Activated CD8-positive, alpha-beta memory T cell treated with anti-CD3 and anti-CD28 coated beads, Interleukin-2, amount 50 U/mL, for 48 hours (primary cell): ENCODE results near the gene RIPPLY2.
"Not testable (repeated sequence)": the region's sequence is repeated elsewhere in the genome, so short reads cannot be mapped to it uniquely, and the experiment has no call there.

Experiments used
- DNase-seq: peaks from one replicate; pipeline ENCODE4 v3.0.0-alpha.2; 2020

RIPPLY2 gene

DNA sequence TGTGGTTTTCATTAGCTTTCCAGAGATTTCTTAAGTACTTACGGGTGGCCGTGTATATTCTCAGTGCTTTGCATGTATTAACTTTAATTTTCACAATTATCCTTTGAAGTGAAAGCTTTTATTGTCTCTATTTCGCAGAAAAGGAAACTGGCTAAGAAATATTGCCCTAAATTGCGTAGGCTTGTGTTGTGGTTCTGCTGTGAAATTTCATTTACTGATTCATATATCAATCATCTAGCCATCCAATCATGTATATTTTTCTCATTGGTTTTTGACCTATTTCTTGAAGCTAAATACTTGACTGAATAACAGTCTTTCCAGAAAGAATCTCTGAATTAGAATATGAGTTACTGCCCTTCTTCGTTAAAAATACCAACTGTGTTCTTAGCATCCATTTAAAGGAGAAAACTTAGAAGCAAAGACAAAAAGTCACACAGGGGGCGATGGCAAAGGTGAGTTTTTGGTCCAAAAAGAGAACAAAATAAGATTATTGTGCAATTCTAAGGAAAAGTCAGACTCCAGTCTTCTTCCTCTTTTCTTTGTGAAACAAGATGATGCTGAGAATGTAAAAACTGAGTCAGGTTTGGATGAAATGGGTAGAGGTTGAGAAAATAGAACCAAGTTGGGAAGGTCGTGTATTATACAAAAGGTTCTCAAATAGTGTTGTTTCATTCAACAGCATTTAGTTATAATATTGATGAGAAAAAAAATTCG lies 7.8 kb downstream of the RIPPLY2 start:
- DNase-seq: no peak

DNA sequence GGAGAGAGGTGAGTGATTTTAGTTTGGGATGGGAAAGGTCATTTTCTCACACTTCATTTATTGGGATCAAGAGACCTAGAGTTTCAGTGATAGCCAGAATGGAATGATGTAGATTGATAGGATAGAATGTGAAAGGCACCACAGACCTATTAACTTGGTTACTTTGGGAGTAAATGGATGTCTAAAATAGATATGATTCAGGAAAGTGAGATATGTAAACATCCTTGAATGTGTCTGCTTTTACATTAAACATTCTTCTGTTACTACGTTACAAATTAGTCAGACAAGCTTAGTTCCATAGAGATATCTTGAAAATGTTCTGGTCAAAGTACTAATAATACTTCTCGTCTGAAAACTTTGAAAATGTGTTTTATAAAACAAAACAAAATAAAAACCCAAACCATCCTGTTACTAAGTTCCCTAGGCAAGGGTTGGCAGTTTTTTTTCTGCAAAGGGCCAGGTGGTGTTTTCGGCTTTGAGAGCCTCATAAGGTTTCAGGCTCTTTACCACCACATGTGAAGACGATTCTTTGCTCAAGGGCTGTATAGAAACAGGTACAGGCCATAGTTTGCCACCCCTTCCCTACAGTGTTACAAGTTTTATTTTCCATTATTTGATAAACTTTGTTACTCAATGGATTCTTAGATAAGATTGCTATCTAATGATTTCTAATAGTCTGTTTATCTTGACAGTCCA lies 9.8 kb downstream of the RIPPLY2 start:
- no peak for DNase-seq

DNA sequence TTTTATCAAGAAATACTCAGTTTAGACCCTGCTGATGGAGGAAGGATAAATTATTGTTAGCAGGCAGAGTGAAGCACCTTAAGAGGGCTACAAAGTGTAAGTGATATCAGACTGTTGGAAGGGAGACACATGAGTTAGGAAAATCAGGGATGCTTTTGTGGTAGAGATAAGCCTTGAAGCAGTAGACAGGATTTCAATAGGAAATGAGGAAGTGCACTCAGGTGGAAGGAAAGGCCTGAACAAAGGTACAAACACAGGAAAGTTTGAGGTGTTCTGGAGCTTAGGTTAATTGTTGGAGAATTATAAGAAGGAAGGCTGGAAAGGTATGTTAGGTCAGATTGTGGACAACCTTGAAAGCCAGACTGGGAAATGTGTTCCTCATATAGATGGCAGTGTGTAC lies 13.9 kb downstream of the RIPPLY2 start:
- no peak for DNase-seq

DNA sequence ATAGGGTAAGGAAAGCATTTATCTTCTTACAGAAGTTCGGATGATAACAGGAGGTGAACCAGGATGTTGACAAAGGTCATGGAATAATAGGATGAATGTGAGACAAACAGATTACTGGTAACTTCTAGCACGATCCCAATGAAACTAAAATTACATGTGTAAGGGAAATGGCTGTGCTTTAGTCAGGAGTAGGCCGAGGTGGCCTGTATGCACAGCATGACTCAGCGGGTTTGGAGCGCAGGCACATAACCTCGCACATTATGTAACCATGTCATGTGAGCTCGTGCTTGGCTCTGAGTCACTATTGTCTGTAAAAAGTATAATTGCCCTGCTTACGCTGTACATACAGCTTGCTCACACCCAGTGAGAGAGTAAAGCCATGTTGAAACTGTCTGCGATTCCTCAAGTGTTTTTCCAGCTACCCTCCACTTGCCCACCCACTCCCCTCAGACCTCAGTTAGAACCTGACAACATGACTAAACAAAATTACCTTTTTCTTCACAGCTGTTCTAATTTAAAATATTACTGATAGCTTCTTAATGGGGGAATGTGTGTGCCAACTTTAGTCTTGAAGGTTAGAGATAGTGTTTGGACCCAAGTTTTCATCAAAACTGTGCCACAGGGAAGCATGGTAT lies 14.5 kb downstream of the RIPPLY2 start:
- no peak for DNase-seq

DNA sequence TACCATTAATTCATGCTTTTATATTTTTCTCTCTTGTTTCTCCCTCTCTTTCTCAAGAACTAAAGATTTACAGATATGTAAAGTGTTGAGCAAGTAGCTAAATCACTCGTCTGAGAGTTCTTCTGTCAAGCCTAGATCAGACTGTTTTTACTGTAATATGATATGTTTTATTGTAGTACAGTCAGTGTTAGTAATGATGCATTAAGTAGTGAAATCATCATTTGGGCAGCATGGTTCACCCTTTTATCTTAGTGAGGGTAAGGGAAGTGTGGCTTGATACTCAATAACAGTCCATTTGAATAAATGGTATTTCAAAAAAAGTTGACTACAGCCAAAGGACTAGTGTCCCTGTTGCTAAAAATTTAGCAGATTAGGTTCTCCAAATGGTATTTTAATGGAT lies 15.5 kb downstream of the RIPPLY2 start:
- no peak for DNase-seq

- DNase-seq: no peak
Measured at GRCh38 chr6:83870649-83871048, 17.5 kb downstream of the RIPPLY2 start.

DNA sequence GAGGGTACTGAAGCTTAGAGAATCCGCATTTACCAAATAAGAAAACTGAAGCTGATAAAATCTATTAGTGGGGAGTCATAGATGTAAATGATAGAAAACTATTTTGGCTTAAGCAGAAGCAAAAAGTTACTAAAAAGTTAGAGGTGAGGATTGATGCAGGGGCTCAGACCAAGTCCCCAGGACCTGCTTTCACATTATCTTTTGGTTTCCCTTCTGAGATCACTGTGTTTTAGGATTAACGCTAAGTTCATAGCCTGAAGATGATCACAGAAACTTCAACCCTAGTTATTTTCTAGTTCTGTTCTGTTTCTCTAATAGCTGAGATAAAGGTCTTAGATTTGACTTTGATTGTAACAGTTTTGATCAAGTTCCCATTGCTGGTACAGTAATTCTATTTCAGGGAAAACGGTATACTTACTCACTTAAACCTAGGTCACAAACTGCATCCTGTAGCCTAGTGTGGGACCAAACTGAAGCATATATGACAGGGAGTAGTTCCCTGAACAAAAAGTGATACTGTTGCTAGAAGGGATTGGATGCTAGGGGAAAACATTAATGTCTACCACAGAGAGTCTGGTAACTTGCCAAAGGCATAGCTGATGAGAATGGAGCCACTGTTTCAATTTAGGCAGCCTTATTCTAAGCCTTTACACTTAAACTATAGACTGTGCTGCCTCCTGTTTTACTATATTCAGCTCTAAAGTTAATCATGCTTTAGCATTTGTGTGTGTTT lies 19.4 kb downstream of the RIPPLY2 start:
- DNase-seq: no peak

DNA sequence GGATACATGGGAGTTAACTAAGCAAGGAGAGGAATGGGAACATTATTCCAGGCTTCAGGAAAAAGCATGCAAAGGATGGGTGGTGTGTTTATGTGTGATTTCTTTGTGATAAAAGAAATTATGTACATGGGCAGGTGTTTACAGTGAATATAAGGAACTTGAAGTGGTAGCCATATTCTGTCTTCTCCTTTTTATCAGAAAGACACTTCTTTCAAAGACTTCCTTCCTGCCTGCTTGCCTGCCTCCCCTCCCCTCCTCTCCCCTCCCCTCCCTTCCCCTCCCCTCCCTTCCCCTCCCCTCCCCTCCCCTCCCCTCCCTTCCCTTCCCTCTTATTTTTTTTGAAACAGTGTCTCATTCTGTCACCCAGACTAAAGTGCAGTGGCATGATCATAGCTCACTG lies 20.7 kb downstream of the RIPPLY2 start:
- DNase-seq: no peak

DNA sequence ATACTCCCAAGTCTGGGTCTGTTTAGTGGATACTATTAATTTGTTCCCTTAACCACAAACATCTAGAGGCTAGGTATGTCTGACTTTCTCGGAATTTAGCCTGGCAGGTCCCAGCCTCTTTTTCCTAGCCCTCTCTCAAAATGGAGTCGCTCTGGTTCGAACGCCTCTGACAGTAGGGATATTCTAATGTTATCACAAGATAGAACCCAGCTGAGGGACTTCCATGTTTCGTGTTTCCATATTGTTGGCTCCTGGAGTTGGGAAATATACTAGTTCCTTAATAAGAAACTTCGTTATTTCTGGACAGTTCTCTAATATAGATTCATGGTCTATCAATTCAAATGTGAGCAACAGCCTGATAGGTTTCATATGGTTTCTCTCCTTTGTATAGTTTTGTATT lies 22.7 kb downstream of the RIPPLY2 start:
- DNase-seq: no peak

DNA sequence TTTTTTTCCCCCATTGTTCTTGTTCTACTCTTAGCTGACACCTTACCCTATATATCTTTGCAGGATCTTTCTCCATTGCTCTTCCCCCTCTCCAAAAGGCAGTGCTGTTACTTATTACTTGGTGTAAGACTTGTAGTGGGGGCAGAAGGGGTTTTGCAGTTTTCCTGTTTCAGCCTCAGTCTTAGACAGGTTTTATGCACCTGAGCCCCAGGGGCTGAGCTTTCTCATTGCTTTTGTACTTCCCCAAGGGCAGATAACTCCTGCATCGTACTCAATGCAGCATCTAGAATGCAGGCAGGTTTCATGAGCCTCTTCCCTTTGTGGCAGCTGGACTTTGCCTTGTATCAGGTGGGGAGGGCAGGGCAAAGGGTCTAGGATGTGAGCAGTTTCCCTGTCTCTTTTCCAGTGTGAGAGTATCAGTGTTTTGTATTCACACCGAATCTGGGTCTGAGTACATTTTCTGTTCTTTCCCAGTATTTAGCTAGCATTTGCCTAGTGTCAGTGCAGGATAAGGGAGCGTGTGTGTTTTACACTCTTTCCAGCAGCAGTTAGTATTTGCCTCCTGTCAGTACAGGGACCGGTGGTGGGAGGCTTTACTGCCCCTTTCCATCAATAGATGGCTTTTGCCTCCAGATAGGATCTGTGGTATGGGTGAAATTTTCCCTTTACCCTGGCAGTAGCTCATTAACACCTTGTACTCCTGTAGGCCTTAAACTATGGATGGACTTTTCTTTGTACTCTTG lies 25.9 kb downstream of the RIPPLY2 start:
- DNase-seq: no peak

GRCh38 chr6:83879746-83880145 lies 26.6 kb downstream of the RIPPLY2 start:
- no peak for DNase-seq

DNA sequence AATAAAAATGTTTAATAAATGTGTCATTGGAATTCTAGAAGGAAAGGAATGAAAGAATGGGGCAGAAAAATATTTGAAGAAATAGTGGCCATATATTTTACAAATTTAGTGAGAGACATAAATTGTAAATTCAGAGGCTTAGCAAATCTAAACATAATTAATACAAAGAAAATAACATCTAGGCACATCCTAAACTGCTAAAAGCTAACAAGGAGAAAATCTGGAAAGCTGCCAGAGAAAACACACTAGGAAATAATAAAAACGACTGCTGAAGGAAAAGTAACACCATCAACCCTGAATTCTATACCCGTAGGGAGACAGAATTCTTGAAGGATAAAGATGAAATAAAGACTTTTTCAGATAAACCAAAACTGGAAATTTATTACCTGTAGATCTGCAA lies 30.1 kb downstream of the RIPPLY2 start:
- no peak for DNase-seq

DNA sequence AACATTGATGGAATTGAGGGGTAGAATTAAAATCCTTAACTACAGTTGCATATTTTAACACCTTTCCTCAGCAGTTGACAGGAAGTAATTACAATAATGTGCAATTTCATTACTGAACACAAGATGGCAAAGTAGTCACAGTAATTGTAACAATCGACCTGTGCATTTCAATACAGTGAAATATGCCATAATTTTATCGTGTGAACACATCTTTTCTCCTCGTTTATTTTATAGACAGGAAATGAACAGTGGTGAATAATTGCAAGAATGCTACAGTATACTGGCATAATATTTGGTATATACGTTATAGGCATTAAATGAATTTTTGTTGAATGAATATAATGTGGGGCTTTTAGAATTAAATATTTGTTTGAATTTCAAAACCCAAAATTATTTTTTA lies 31.4 kb downstream of the RIPPLY2 start:
- no peak for DNase-seq

DNA sequence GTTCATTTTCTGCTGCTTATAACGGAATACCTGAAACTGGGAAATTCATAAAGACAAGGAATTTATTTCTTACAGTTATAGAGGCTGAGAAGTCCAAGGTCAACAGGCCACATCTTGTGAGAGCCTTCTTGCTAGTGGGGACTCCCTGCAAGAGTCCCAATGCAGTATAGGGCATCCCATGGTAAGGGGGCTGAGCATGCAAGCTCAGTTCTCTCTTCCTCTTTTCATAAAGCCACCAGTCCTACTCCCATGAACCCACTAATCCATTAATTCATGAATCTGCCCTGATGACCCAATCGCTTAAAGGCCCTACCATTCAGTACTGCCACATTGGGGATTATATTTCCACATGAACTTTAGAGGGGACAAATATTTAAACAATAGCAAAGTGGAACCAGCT lies 32.8 kb downstream of the RIPPLY2 start:
- DNase-seq: no peak

DNA sequence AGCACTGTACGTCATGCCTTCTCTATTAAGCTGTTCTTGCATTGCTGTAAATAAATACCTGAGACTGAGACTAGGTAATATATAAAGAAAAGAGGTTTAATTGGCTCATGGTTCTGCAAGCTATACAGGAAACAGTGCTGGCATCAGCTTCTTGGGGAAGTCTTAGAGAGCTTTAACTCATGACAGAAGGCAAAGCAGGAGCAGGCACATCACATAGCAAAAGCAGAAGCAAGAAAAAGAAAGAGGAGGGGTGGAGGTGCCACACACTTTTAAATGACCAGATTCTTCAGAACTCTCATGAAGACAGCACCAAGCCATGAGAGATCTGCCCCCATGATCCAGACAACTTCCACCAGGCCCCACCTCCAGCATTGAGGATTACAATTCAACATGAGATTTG lies 36.5 kb downstream of the RIPPLY2 start:
- no peak for DNase-seq

- DNase-seq: no peak
Measured at GRCh38 chr6:83890520-83890919, 37.4 kb downstream of the RIPPLY2 start.

GRCh38 chr6:83891586-83891985 lies 38.4 kb downstream of the RIPPLY2 start:
- DNase-seq: no peak

DNA sequence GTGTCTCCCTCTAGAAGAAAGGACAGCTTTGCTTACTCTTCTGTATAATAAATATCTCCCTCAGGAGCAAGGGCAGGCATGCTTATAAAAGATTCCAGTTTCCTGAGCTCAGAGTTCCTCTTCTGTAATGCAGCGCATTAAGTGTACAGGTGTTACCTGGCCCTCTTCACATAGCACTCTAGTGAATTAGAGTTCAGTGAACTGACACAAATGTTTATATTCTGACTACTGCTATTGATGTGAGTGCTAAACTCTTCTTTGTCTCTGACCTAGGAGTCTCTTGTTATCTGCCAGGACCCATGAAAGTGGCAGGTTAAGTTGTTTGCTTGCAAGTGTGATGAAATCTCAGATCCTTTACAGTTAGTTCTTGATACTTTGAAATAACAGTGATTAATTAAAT lies 39.9 kb downstream of the RIPPLY2 start:
- no peak for DNase-seq

DNA sequence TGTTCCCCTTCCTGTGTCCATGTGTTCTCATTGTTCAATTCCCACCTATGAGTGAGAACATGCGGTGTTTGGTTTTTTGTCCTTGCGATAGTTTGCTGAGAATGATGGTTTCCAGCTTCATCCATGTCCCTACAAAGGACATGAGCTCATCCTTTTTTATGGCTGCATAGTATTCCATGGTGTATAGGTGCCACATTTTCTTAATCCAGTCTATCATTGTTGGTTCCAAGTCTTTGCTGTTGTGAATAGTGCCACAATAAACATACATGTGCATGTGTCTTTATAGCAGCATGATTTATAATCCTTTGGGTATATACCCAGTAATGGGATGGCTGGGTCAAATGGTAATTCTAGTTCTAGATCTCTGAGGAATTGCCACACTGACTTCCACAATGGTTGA lies 43.9 kb downstream of the RIPPLY2 start:
- not testable (repeated sequence) for DNase-seq

DNA sequence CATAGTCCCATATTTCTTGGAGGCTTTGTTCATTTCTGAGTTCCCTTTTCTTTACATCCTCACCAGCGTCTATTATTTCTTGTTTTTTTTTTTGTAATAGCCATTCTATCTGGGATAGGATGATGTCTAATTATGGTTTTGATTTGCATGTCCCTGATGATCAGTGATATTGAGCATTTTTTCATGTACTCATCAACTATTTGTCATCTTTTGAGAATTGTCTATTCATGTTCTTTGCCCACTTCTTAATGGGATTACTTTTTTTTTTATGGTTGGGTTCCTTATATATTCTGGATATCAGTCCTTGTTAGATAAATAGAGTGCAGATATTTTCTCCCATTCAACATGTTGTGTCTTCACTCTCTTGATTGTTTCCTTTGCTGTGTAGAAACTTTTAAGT lies 48.5 kb downstream of the RIPPLY2 start:
- no peak for DNase-seq

DNA sequence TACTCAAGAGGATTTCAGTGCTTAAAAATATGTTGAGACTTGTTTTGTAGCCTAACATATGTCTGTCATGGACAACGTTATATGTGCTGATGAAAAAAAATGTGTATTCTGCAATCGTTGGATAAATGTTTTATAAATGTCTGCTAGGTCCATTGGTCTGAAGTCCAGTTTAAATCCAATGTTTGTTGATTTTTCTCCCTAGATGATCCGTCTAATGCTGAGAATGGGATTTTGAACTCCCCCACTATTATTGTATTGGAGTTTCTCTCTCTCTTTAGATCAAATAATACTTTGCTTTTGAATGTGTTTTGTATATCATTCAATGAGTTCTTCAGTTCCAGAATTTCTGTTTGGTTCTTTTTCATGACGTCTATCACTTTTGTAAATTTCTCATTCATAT lies 51.2 kb downstream of the RIPPLY2 start:
- no peak for DNase-seq

DNA sequence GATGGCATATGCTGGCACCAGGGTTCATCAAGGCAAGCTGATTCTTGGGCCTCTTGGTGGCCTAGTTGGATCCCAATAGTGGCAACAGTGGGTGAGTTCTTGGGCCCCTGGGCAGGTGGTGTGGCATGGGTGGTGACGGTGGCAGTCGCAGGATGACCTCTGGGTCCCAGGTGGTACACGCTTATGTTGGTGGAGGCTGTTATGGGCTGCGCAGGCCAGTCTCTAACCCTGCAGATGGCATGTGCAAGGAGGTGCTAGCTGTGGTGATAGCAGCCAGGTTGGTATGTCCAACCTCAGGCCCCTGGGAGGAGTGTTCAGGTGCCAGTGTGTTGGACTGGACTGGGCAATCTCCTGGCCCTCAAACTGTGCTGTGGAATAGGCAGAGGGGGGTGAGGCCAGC lies 52.5 kb downstream of the RIPPLY2 start:
- DNase-seq: no peak
